Activated gamma-delta T cell (primary cell): ENCODE results near the gene MRPL17.

ENCODE experiments used
- DNase-seq: peaks from one replicate; lab custom pipeline; 2025; lab: John Stamatoyannopoulos, UW

MRPL17 gene

GRCh38 chr11:6654281-6655019 lies 28.7 kb downstream of the MRPL17 start:
- DNase-seq: no peak

GRCh38 chr11:6653656-6654055 lies 29.5 kb downstream of the MRPL17 start:
- no peak for DNase-seq

GRCh38 chr11:6653097-6653496 lies 30.0 kb downstream of the MRPL17 start:
- DNase-seq: no peak

- DNase-seq: no peak
Observed at GRCh38 chr11:6652182-6652581, 31.0 kb downstream of the MRPL17 start.

GRCh38 chr11:6650980-6651379 lies 32.2 kb downstream of the MRPL17 start:
- no peak for DNase-seq

- DNase-seq: no peak
Observed at GRCh38 chr11:6650104-6650503, 33.0 kb downstream of the MRPL17 start.

GRCh38 chr11:6648501-6648900 lies 34.6 kb downstream of the MRPL17 start:
- no peak for DNase-seq

GRCh38 chr11:6647836-6648235 lies 35.3 kb downstream of the MRPL17 start:
- DNase-seq: no peak

GRCh38 chr11:6646918-6647679 lies 36.0 kb downstream of the MRPL17 start:
- DNase-seq: no peak

GRCh38 chr11:6646576-6646917 lies 36.6 kb downstream of the MRPL17 start:
- DNase-seq: no peak

GRCh38 chr11:6646071-6646470 lies 37.1 kb downstream of the MRPL17 start:
- no peak for DNase-seq

- DNase-seq: no peak
Observed at GRCh38 chr11:6642957-6643356, 40.2 kb downstream of the MRPL17 start.

- DNase-seq: no peak
Observed at GRCh38 chr11:6640985-6641701, 42.0 kb downstream of the MRPL17 start.

- DNase-seq: no peak
Observed at GRCh38 chr11:6640036-6640984, 42.8 kb downstream of the MRPL17 start.

- no peak for DNase-seq
Observed at GRCh38 chr11:6638429-6638828, 44.7 kb downstream of the MRPL17 start.

GRCh38 chr11:6637871-6638270 lies 45.3 kb downstream of the MRPL17 start:
- no peak for DNase-seq

GRCh38 chr11:6636480-6636879 lies 46.7 kb downstream of the MRPL17 start:
- no peak for DNase-seq

- DNase-seq: no peak
Observed at GRCh38 chr11:6635082-6635932, 47.8 kb downstream of the MRPL17 start.

GRCh38 chr11:6634534-6634933 lies 48.6 kb downstream of the MRPL17 start:
- DNase-seq: no peak
